ENCODE results near the gene CRAT. TPM values are rescaled to one million over a fixed set of nuclear protein-coding genes. Genes with fewer than 3 reads are reported as not detected.

Gene CRAT
- total and polyA plus RNA-seq, 2 donors (not counting 1 experiment from before 2014, with no cell fraction given), result 34.0 to 45.1 TPM

- H3K27ac ChIP-seq (ENCODE audit: insufficient read depth, low read length), result no peak overlapping the region
- no peaks in the 10 kb centered on the region for H3K27me3 ChIP-seq (ENCODE audit: control insufficient read depth, insufficient read depth, low read length)
- H3K36me3 ChIP-seq (ENCODE audit: control insufficient read depth, insufficient read depth, low read length), result peaks cover 6% of the 10 kb centered on the region
- DNase-seq (ENCODE audit: low read depth in 2 of 2), result no peak
- no peaks in the 10 kb centered on the region for H3K9me3 ChIP-seq (ENCODE audit: control insufficient read depth, insufficient read depth, low read depth, low read length)
- H3K9ac ChIP-seq (ENCODE audit: insufficient read depth, low read length), result no peak overlapping the region
- no peak overlapping the region for H3K4me2 ChIP-seq (ENCODE audit: extremely low read depth, insufficient read depth, low read length)
- no peak for TF ChIP-seq EZH2 (IDR thresholded peaks at IDR 0.05; ENCODE audit: low read length, missing control alignments)
- no peak for TF ChIP-seq CTCF (conservative IDR thresholded peaks at IDR 0.05 in 1 of 2, IDR thresholded peaks at IDR 0.05 in 1 of 2; ENCODE audit: low read depth in 1 of 2, low read length in 2 of 2)
- no peaks in the 10 kb centered on the region for H3K4me1 ChIP-seq (ENCODE audit: control insufficient read depth, extremely low read depth, insufficient read depth, low read length)
- H3K79me2 ChIP-seq (ENCODE audit: control insufficient read depth, insufficient read depth, low read length), result no peaks in the 10 kb centered on the region
- no peak overlapping the region for H2AFZ ChIP-seq (ENCODE audit: low read length)
- H3K4me3 ChIP-seq (replicated peaks in 1 of 4; ENCODE audit: control extremely low read depth in 1 of 4, insufficient read depth in 1 of 4, low read depth in 3 of 4, low read length in 4 of 4), result no peak overlapping the region
- no peaks in the 10 kb centered on the region for H4K20me1 ChIP-seq (ENCODE audit: control insufficient read depth, extremely low read depth, insufficient read depth, low read length)
Observed at GRCh38 chr9:129068990-129069861, 41.4 kb downstream of the CRAT start.

- DNase-seq (ENCODE audit: low read depth in 2 of 2), result no peak
- H3K27ac ChIP-seq (ENCODE audit: insufficient read depth, low read length), result no peak overlapping the region
- TF ChIP-seq EZH2 (IDR thresholded peaks at IDR 0.05; ENCODE audit: low read length, missing control alignments) (no peak), CTCF (conservative IDR thresholded peaks at IDR 0.05 in 1 of 2, IDR thresholded peaks at IDR 0.05 in 1 of 2; ENCODE audit: low read depth in 1 of 2, low read length in 2 of 2) (no peak)
- H3K4me3 ChIP-seq (replicated peaks in 1 of 4; ENCODE audit: control extremely low read depth in 1 of 4, insufficient read depth in 1 of 4, low read depth in 3 of 4, low read length in 4 of 4), result no peak overlapping the region
- no peaks in the 10 kb centered on the region for H3K4me1 ChIP-seq (ENCODE audit: control insufficient read depth, extremely low read depth, insufficient read depth, low read length)
- no peaks in the 10 kb centered on the region for H4K20me1 ChIP-seq (ENCODE audit: control insufficient read depth, extremely low read depth, insufficient read depth, low read length)
- peaks cover 6% of the 10 kb centered on the region for H3K36me3 ChIP-seq (ENCODE audit: control insufficient read depth, insufficient read depth, low read length)
- no peaks in the 10 kb centered on the region for H3K9me3 ChIP-seq (ENCODE audit: control insufficient read depth, insufficient read depth, low read depth, low read length)
- no peak overlapping the region for H2AFZ ChIP-seq (ENCODE audit: low read length)
- no peak overlapping the region for H3K4me2 ChIP-seq (ENCODE audit: extremely low read depth, insufficient read depth, low read length)
- no peaks in the 10 kb centered on the region for H3K27me3 ChIP-seq (ENCODE audit: control insufficient read depth, insufficient read depth, low read length)
- H3K79me2 ChIP-seq (ENCODE audit: control insufficient read depth, insufficient read depth, low read length), result no peaks in the 10 kb centered on the region
- H3K9ac ChIP-seq (ENCODE audit: insufficient read depth, low read length), result no peak overlapping the region
Observed at GRCh38 chr9:129068110-129068509, 42.5 kb downstream of the CRAT start.

GRCh38 chr9:129064499-129064908 lies 46.1 kb downstream of the CRAT start:
- H3K27me3 ChIP-seq (ENCODE audit: control insufficient read depth, insufficient read depth, low read length), result no peaks in the 10 kb centered on the region
- H3K9me3 ChIP-seq (ENCODE audit: control insufficient read depth, insufficient read depth, low read depth, low read length), result no peaks in the 10 kb centered on the region
- DNase-seq (ENCODE audit: low read depth in 2 of 2), result no peak
- no peak overlapping the region for H2AFZ ChIP-seq (ENCODE audit: low read length)
- H3K79me2 ChIP-seq (ENCODE audit: control insufficient read depth, insufficient read depth, low read length), result no peaks in the 10 kb centered on the region
- H4K20me1 ChIP-seq (ENCODE audit: control insufficient read depth, extremely low read depth, insufficient read depth, low read length), result no peaks in the 10 kb centered on the region
- TF ChIP-seq CTCF (conservative IDR thresholded peaks at IDR 0.05 in 1 of 2, IDR thresholded peaks at IDR 0.05 in 1 of 2; ENCODE audit: low read depth in 1 of 2, low read length in 2 of 2) (no peak), EZH2 (IDR thresholded peaks at IDR 0.05; ENCODE audit: low read length, missing control alignments) (no peak)
- peaks cover 14% of the 10 kb centered on the region for H3K36me3 ChIP-seq (ENCODE audit: control insufficient read depth, insufficient read depth, low read length)
- no peak overlapping the region for H3K4me3 ChIP-seq (replicated peaks in 1 of 4; ENCODE audit: control extremely low read depth in 1 of 4, insufficient read depth in 1 of 4, low read depth in 3 of 4, low read length in 4 of 4)
- H3K4me2 ChIP-seq (ENCODE audit: extremely low read depth, insufficient read depth, low read length), result no peak overlapping the region
- no peak overlapping the region for H3K9ac ChIP-seq (ENCODE audit: insufficient read depth, low read length)
- H3K4me1 ChIP-seq (ENCODE audit: control insufficient read depth, extremely low read depth, insufficient read depth, low read length), result peaks cover 2% of the 10 kb centered on the region
- no peak overlapping the region for H3K27ac ChIP-seq (ENCODE audit: insufficient read depth, low read length)
